HG03095 (cell line): ENCODE results near the gene DTD1.
"Not testable (repeated sequence)": the region's sequence is repeated elsewhere in the genome, so short reads cannot be mapped to it uniquely, and the experiment has no call there.

Experiments used
- ATAC-seq: cut with Tn5 transposase; IDR thresholded peaks from one replicate; pipeline ENCODE4 v1.9.1; 2021; ENCODE audit warnings: moderate library complexity; ENCODE audit not compliant: unreplicated experiment

Gene DTD1

DNA sequence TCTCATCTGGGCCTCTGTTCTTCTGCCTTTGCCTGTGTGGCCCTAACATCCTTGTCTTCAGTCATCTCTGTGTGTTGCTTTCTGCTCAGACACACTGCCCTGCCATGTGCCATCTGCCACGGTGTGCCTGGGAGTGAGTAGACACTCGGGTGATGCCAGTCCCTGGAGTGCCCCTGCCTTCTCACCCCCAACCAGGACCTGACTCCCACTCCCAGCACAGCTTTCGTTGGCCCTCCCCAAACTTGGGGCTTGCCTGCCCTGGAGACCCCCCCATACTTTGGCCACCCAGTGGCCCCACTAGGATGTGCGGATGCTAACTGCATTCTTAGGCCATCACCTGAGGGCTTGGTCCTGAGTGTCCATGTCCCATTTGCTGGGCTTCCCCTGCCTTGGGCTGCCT is 149.3 kb downstream of the DTD1 start:
- no peak for ATAC-seq

DNA sequence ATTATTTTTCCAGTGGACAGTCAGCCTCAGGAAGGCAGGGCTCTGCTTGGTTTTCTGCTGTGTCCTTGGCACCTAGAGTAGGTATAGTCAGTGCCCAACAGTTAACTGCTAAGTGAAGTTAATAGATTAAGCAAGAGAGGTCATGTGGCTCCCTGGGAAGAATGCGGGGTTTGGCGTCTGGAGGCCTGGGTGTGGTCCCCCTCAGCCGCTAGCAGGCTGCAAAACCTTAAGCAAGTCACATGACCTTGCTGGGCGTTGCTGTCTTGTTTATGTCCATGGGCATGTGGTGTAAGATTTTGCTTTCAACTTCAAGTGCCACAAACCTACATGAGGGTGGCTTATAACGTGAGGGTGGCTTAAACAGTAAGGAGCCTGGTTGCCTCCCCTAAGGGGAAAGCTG is 150.2 kb downstream of the DTD1 start:
- no peak for ATAC-seq

DNA sequence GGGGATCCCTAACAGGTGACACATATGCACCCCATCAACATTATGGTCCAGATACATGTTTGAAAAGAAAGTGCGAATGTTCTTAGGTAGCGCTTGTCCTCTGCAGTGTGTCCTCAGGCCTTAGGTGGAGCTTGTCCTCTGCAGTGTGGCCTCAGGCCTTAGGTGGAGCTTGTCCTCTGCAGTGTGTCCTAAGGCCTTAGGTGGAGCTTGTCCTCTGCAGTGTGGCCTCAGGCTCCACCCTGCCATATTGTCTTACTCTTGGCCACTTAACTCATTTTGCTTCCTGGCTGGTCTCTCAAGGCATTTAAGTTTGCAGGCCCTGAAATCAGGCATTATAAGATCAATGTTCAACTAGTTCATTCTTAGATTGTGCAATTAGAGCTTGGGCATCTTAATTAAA is 151.0 kb downstream of the DTD1 start:
- no peak for ATAC-seq

DNA sequence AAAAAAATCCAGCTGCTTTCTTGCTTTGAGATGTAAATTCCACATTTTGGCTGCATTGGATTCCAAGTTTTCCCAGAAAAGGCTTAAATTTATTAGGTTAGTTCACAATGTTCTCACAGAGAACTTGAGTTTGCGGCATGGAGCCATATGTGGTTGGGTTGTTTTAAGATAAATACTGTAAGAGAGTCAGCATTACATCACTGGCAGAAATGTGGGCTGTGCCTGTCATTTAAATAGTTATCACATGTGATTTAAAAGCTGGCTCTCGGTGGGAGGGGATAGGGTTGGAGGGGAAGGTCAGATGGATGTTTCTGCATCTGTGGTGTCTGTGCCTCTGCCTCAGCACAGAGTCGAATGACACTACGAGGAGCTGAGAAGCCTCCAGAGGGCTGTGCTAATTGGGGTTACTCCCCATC is 151.9 kb downstream of the DTD1 start:
- ATAC-seq = no peak

- no peak for ATAC-seq
Observed at GRCh38 chr20:18740726-18741125, 152.9 kb downstream of the DTD1 start.

DNA sequence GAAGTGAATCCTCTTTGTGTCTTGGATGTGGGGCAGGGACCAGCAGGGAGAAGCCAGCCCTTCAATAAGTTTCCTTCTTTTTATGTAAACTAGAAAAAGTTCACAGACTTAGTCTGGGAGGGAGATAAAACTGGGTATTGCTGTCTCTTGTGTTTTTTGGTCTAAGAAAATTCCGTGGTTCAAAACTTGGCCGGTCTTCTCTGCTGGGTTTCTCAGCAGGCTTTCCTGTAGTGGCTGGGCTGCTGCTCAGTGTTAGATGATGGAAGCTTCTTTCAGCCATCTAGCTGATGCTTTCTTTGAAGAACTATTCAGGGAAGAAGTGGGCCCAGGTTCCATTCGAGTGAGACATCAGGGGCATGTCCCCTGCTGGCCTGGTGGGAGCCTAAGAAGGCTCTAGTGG is 155.0 kb downstream of the DTD1 start:
- no peak for ATAC-seq

DNA sequence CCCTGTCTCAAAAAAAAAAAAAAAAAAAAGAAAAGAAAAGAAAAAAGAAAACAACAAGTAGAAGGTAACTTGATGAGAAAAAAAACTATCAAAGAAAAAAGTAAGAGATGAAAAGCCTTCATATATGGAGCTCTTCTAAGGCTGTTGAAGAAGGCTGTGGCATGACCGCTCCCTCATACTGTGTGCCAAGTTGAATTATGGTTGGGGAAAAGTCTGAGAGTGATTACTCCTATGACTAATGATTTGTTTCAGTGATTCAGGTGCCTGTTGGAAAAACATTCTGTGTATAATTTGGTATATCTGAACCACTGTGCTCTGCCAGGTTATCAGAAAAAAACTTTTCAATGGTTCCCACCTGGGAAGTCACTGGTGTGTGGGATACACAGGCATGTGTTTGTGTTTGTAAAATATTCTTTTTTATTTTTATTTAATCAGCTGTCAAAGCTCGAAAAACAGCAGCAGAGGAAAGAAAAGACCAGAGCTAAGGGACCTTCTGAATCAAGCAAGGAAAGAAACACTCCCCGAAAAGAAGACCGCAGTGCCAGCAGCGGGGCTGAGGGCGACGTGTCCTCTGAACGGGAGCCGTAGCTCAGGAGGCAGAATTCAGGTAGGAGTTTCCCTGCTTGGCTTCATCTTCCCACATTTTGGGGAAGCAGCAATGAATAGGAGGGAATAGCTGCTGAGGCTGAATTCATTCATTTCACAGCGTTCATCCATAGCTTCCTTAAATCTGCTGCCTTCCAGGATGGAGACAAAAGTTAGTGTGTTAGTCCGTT is 156.0 kb downstream of the DTD1 start:
- no peak for ATAC-seq

- ATAC-seq = no peak
Observed at GRCh38 chr20:18747090-18747489, 159.2 kb downstream of the DTD1 start.

- ATAC-seq = no peak
Observed at GRCh38 chr20:18748987-18749386, 161.1 kb downstream of the DTD1 start.

DNA sequence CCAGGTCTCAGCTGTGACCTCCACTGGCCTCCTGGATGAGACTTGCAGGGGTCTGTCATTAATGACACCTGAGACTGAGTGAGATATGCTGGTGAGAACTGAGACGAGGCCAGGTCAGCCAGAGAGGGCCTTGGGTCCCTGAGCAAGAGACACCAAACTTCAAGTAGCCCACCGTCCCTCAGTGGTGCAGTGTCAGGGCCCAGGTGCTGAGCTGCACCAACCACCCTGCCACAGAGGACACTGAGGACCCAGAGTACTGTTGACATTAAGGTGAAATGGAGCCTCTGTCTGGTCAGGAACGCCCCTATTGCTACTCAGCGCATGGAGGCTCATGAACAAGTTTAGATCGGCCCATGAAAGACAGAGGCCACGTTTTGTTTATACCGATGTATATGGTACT is 161.7 kb downstream of the DTD1 start:
- ATAC-seq = no peak

GRCh38 chr20:18750735-18751134 is 162.9 kb downstream of the DTD1 start:
- no peak for ATAC-seq

DNA sequence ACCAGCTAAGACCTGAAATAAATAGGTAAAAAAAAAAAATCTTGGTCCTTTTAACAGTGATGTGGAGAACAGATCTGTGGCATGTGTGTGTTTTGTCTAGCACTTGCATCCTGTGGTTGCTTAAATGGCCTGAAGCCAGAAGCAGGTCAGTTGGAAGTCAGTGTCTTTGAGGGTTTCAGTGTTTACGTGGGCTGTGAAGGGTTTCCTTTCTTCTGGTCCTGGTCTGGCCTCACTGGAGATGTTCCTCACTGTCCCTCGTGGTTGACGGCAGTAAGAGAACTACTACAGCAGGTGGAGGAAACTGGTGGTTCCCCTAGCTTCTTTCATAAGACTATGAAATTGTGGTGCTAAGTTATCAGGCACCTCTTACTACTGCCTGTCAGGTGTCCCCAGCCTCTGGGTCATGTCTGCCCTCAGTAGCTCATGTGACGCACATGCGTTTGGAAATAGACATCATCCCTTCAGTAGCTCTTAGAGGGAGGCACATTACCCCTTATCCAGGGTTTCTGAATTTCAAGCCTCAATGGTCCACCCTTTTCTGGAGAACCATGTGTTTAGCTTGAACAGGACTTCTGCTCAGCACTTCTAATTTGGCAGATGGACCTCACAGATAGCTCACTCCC is 166.3 kb downstream of the DTD1 start:
- ATAC-seq = peak; percentile 100

DNA sequence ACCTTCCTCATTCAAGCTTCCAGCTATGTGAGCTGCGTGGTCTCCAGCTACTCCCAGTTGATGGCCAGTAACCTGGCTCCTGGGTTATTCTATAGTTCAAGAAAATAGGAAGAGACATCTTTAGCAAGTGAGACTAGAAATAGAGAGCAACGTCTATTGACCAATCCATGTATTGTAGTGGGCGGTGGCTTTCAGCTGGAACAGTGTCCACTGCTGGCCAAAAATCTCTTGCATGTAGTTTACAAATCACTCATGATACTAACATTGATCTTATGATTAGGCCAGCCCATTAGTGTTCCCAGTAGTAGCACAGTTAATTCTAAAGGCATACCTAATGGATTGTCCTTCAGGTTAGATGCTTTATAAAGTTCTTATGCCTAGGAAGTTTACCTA is 166.8 kb downstream of the DTD1 start:
- no peak for ATAC-seq

DNA sequence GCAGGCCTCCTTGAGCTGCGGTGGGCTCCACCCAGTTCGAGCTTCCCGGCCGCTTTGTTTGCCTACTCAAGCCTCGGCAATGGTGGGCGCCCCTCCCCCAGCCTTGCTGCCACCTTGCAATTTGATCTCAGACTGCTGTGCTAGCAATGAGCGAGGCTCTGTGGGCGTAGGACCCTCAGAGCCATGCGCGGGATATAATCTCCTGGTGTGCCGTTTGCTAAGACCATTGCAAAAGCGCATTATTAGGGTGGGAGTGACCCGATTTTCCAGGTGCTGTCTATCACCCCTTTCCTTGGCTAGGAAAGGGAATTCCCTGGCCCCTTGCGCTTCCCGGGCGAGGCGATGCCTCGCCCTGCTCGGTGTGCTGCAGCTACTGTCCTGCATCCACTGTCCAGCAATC is 173.0 kb downstream of the DTD1 start:
- ATAC-seq = not testable (repeated sequence)

DNA sequence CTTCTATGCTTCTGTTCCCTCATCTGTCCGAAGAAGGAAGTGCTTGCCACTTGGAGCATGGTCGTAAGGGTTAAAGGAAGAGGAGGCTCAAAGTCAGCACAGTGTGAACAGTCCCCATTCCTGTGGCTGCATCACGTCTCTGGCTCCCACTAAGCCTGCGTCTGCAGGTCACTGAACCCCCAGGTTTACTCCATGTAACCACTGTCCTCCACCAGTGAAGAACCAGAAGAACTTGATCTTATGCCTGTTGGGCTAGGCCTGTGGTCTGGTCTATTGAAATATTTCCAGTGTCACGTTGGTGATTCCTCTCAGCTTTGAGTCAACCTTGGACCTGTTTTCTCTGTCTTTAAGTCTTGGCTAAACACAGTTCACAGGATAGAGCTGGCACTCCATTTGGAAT is 179.8 kb downstream of the DTD1 start:
- no peak for ATAC-seq

- ATAC-seq = no peak
Observed at GRCh38 chr20:18773566-18773965, 185.7 kb downstream of the DTD1 start.

GRCh38 chr20:18774207-18774606 is 186.4 kb downstream of the DTD1 start:
- ATAC-seq = no peak

GRCh38 chr20:18775633-18776032 is 187.8 kb downstream of the DTD1 start:
- ATAC-seq = no peak

- no peak for ATAC-seq
Observed at GRCh38 chr20:18778690-18779392, 191.0 kb downstream of the DTD1 start.

DNA sequence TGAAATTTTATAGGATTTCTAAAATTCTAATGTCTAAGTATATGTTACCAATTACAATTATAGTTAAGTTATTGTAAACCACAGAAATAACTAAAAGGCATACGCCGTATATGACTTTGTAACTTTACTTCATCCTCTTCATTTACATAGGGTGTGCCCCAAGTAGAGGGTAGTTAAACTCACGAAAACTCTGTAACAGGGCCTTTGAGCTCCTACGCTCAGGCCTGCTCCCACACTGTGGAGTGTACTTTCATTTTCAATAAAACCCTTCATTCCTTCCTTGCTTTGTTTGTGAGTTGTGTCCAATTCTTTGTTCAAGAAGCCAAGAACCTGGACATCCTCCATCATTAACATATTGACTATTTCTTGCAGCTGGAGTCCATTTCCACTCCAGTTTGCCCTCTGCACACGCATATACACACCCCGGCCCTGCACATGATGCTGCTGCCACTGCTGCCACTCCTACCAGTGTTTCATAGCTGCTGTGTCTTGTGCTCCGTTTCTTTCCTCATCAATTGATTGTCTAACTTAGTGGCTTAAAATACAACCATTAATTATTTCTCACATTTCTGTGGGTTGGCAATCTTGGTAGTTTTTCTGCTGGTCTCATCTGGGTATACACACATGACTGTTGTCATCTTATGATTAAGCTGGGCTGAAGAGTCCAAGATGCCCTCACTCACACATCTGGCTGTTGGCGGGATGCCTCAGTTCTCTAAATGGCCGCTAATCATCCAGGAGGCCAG is 192.7 kb downstream of the DTD1 start:
- ATAC-seq = no peak

DNA sequence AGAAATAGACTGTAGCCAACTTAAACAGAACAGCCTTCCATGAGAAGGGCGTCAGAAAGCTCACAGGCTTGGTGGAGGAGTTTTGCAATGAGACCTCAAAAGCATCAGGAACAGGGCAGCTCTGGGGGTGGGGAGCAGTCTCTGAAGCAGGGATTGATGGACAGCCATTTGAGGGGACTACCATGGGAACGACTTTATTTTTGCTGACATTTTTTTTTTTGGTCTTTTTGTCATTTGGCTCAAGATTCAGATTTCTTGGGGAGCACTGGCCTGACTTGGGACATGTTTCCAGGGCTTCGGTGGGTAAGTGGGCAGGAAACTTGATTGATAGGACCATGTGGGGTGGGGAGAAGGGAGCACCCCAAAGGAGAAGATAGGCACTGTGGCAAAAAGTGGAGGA is 193.7 kb downstream of the DTD1 start:
- ATAC-seq = no peak
